GM18507 (cell line): ENCODE results near the gene C1orf210.

Source experiments
- DNase-seq: peaks from one replicate; pipeline ENCODE4 v3.0.0; 2011; ENCODE audit warnings: low read depth; ENCODE audit not compliant: insufficient read length; ENCODE audit errors: extremely low spot score
- FAIRE-seq: peaks from 2 replicates; lab custom pipeline; 2011; peaks lifted over from hg19 to GRCh38; lab: Jason Lieb, UNC

C1orf210 gene

DNA sequence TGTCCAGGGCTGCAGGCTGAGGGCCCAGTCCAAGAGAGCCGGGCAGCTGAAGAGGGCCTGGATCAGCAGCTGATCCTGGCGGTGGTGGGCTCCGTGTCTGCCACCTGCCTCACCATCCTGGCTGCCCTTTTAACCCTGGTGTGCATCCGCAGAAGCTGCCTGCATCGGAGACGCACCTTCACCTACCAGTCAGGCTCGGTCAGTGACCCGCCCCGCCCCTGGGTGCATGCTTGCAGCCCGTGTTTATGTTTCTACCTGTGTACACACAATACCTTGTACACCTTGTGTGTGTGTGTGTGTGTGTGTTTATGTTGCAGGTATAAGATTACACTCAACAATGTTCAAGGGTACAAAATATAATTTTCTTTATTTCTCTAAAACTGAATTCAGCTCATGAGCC lies 28.4 kb upstream of the C1orf210 start:
- FAIRE-seq (no peak), DNase-seq (no peak)

DNA sequence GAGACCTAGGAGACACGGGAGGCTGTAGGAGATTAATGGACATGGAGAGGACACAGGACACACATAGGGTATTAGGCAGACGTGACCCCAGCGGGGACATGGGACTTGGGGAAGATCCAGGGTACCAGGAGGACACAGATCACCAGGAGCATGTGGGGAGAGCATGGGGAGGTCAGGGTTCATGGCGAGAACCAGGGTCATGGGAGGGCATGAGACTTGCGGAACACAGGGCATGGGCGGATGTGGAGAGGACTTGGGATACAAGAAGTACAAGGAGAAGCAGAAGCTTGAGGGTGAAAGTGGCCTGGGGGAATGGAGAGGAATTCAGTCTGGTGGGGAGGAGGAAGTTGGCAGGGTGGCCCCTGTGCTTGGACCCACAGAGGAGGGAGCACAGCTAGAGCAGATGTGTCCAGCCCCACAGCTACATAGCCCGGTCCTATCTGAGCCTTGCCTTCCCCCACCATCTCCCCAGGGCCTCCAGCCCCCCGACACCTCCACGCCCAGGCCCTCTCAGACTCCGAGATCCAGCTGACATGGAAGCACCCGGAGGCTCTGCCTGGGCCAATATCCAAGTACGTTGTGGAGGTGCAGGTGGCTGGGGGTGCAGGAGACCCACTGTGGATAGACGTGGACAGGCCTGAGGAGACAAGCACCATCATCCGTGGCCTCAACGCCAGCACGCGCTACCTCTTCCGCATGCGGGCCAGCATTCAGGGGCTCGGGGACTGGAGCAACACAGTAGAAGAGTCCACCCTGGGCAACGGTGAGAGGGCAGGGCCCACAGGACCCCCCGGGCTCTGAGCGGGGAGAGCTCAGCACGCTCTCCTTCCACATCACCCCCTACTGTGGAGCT lies 27.5 kb upstream of the C1orf210 start:
- no peak for FAIRE-seq
- no peak for DNase-seq

DNA sequence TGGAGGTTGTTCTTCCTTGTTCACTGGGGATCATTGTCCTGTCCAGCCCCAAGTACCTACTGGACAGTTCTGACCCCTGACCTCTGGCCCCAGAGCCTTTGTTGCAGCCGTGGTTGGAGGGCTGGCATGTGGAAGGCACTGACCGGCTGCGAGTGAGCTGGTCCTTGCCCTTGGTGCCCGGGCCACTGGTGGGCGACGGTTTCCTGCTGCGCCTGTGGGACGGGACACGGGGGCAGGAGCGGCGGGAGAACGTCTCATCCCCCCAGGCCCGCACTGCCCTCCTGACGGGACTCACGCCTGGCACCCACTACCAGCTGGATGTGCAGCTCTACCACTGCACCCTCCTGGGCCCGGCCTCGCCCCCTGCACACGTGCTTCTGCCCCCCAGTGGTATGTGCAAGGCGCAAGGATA lies 26.8 kb upstream of the C1orf210 start:
- FAIRE-seq, result no peak

DNA sequence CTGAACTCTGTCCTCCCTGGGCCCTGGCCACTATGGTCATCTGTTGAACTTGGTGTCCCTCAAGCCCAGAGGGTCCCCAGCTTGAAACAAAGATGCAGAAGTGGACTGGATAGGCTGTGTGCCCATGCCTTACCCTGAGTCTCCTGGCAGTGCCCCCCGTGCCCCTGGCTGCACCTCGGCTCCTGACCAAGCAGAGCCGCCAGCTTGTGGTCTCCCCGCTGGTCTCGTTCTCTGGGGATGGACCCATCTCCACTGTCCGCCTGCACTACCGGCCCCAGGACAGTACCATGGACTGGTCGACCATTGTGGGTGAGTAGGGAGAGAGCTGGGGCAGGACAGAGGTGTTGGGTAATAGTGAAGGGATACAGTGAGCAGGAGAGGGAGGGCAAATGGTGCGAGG lies 26.1 kb upstream of the C1orf210 start:
- DNase-seq, result no peak
- FAIRE-seq, result no peak

More for the DNA sequence above, 26.8 kb upstream of the C1orf210 start:
- DNase-seq, result no peak

DNA sequence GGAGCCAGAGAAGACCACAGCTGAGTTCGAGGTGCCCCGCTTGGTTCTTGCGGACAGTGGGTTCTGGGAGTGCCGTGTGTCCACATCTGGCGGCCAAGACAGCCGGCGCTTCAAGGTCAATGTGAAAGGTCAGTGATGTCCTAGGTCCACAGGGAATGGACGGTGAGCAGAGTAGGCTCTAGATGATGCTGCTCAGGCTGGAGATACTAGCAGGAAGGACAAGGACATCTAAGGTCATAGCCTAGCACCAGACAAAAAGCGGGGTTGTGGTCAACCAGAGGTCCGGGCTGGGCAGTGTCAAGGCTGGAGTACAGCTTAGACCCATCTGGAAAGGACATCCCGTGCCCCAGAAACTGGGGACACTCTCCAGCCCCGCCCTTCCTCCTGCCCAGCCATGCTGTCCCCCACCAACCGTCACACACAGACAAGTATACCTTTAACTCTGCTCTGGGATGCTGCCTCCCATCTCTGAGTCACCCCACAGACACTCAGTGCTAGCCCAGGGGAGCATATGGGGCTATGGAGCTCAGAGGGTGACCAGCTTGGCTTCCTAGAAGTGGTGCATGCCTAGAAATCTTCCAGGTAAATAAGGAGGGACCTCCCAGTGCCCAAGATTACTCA lies 24.1 kb upstream of the C1orf210 start:
- DNase-seq (no peak), FAIRE-seq (no peak)

DNA sequence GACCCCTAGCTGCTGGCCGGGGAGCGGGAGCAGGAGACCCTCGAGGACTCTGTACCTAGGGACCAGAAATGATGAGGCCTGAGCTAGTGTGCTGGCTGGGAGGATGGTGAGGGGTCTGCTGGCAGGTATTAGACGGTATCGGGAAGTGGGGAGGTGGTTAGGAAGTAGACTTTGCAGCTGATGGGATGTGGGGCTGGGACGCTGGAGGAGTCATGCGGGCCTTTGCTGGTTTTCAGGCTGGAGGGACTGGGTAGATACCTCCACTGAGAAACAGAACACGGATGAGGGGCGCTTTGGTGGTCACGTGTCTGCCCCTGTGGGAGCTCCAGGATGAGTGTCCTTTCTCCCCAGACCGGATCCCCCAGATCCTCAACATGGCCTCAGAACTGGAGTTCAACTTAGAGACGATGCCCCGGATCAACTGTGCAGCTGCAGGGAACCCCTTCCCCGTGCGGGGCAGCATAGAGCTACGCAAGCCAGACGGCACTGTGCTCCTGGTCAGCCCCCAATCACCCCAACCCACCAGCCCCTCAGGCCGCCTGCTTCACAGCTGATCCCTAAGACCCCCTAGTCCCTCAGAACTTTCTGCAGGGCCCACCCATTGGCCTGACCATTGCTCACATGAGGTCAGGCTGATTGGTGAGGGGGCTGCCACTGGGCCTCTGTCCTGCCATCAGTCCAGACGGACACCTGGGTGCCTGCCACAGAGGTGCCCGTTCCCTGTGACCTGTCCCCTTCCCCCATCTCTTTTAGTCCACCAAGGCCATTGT lies 23.4 kb upstream of the C1orf210 start:
- FAIRE-seq (no peak), DNase-seq (no peak)

DNA sequence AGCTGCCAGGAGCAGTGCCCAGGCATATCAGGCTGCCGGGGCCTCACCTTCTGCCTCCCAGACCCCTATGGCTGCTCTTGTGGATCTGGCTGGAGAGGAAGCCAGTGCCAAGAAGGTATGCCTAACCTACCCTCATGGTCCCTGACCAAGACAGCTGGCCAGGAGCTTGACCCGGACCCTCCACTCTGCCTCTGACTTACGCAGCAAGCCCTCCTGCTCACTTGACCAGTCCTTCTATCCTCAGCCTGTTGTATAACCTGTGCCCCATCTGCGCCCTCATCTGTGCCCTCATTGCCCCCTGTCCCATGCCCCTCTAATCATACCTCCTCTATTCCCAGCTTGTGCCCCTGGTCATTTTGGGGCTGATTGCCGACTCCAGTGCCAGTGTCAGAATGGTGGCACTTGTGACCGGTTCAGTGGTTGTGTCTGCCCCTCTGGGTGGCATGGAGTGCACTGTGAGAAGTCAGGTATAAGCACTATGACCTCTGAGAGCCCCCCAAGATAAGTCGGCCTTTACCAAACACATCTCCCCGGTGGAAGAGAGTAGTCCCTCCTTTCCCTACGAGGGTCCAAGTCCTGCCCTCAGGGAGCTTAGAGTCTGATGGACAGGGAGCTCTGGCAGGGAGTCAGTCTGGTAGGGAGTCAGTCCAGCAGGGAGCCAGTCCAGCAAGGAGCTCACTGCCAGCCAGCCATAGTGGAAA lies 22.2 kb upstream of the C1orf210 start:
- FAIRE-seq (no peak), DNase-seq (no peak)

DNA sequence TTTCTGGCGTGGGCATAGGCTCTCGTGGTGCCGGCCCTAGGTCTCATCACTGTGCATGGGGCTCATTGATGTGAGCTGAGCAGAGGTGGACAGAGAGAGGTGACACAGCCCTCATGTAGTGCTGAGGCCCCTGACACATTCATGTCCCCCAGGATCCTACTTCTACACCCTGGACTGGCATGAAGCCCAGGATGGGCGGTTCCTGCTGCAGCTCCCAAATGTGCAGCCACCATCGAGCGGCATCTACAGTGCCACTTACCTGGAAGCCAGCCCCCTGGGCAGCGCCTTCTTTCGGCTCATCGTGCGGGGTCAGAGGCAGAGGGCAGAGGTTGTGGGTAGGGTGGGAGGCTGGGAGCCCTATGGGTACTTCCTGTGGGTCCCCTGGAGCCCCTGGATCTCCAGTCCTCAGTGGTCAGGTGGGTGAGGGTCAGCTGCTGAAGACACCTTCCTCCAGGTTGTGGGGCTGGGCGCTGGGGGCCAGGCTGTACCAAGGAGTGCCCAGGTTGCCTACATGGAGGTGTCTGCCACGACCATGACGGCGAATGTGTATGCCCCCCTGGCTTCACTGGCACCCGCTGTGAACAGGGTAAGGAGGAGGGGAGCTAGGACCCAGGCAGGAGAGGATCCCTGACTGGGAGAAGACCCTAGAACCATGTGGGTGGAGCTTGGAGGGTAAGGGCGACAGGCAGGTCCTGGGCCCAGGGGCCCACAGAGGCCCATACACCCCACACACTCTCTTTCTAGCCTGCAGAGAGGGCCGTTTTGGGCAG lies 21.5 kb upstream of the C1orf210 start:
- DNase-seq, result no peak
- no peak for FAIRE-seq

DNA sequence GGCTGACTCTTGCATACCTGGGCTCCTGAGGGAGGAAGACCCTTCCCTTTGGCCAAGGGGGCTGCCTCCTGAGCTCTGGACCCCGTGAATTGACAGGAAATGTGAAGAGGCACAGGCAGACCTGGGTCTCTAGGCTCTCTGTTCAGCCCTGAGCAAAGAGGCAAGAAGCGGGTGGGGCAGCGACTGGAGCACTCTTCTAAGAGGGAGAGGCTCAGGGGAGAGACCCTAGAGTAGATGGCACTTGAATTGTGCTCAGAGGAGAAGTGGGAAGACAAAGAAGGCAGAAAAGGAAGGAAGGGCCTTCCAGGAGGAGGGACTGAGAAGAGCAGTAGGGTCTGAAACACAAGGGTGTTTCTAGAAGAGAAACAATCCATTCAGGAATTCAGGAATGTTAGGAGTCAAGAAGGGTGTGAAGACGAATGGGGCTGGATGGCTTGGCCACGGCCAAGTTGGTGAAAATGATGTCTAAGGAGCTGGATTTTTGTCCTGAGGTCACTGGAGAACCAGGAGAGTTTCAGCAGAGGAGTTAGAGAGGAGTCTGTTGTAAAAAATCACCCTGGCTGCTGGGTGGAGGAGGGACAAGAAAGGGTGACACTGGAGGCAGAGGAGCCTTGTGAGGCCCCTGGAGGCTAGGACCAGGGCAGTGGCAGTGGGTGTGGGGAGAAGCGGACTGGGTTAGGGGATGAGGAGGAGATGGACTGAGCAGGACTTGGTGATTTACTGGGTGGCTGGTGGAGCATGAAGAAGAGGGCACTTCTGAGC lies 20.7 kb upstream of the C1orf210 start:
- FAIRE-seq, result no peak
- no peak for DNase-seq

DNA sequence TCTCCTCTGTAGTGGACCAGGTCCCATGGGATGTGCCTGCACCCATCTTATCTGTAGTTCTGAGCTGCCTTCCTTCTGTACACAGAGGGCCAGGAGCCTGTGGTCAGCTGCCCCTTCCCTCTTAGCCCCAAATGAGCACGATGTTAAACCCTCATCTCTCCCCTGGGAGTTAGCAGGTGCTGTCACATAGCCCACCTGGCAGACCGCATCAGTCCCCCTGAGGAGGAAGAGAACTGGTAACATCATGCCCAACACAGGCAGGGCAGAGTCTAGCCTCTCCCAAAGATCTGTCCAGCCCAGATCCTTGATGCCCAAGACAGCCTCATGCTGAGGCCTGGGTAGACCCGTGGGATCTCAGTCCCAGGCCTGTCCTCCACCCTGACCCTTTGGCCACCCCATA lies 20.1 kb upstream of the C1orf210 start:
- DNase-seq (no peak), FAIRE-seq (no peak)

DNA sequence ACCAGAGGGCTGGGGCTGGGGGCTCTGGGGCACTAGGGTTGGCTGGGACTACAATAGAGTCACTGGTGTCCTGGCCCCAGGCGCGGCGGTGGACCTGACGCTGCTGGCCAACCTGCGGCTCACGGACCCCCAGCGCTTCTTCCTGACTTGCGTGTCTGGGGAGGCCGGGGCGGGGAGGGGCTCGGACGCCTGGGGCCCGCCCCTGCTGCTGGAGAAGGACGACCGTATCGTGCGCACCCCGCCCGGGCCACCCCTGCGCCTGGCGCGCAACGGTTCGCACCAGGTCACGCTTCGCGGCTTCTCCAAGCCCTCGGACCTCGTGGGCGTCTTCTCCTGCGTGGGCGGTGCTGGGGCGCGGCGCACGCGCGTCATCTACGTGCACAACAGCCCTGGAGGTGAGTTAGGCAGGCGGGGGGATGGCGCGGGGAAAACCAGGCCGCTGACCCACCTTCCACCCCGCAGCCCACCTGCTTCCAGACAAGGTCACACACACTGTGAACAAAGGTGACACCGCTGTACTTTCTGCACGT lies 19.5 kb upstream of the C1orf210 start:
- DNase-seq, result no peak
- FAIRE-seq, result no peak

DNA sequence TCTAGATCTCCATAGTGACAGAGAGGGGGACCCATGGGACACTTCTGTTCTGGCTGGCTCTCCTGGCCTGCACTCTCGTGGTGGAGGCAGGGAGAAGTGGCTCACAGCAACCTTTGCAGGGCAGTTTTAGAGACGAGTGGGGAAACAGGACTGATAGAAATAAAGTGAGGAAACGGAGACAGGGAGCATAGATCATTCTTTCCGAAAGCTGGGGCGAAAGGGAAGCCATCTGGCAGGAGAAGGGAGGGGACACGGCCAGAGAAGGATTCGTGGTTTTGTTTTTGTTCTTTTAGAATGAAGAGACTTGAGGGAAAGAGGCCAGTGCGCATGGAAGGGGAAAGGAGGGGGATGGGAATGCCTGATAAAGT lies 18.9 kb upstream of the C1orf210 start:
- no peak for FAIRE-seq
- DNase-seq, result no peak

DNA sequence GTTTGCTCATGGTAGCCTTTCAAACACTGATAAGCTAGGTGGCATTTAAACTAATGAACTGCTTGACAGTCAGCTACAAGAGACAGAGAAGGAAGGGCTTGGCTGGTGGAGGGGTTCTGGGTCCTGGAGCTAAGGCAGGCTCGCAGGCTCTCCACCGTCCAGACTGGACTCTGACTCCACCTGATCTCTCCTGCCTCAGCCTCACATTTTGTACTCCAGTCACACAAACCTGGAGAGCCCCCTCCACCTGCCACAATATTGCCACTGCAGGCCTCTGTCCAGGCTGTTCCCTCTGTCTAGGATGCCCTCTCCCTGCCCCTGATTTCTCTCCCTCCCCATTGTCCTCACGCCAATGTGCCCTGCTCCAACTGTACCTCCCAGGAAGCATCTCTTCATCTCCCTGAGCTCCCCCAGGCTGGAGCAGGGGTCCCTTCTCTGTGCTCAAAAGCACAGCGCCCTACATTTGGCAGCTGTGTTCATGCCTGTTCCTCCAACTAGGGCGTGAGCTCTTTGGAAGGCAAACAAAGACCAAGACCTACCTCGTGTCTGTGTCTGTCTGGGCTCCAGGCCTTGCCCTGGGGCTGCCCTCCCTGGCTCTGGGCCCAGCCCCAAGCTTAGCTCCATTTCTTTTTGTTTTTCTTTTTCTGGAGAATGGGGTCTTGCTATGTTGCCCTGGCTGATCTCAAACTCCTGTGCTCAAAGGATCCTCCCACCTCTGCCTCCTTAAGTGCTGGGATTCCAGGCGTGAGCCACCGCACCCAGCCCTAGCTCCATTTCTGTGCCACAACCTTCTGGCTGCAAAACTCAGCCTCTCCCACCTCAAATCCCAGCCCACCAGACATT lies 18.3 kb upstream of the C1orf210 start:
- FAIRE-seq (no peak), DNase-seq (no peak)

DNA sequence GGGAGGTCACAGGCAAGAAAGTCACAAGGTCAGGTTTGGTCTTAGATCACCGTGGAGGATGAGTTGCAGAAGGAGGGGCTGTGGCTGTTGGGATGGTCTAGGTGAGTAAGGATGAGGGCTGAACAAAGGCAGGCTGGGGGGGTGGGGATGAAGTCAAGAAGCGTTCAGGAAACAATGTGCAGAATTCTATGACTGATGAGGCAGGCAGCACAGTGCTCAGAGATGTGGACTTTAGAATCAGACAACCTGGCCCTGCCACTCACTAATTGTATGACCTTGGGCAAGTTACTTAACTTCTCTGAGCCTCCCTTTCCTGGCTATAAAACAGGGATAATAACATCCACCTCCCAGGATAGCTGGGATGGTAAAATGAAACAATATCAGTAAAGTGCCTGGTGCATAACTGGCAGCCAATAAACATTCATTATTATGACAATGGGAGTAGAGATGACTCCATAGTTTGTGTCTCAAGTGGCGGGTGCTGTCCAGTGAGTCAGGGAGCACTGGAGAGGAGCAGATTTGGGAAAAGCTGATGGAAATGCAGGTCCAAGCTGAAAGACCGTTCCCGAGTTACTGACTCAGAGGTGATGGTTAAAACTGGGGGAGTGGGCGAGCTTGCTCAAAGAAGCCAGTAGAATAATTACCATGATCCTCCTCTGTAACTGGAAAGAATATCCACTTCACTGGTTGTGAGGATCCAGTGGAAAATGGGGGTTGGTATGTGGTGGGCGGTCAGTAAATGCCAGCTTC lies 17.5 kb upstream of the C1orf210 start:
- FAIRE-seq, result no peak

DNA sequence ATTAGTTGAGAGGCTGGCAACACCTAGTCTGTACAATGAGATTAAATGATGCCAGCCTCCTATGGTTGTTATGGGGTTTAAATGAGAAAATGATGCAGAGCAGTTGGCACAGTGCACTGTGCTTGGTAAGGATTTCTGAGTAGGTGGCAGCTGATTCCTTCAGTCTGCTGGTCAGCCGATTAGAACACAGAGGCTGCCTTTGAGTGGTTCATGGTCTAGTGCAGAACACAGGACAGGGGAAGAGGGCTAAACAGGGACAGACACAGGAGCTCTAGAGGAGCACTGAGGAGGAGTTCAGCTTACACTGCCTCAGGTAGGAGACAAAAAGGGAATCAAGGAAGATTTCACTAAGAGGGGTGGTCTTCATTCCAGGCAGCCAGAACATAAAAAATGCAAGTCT lies 16.8 kb upstream of the C1orf210 start:
- FAIRE-seq, result no peak
- DNase-seq, result no peak

More for the DNA sequence above, 17.5 kb upstream of the C1orf210 start:
- DNase-seq, result no peak

DNA sequence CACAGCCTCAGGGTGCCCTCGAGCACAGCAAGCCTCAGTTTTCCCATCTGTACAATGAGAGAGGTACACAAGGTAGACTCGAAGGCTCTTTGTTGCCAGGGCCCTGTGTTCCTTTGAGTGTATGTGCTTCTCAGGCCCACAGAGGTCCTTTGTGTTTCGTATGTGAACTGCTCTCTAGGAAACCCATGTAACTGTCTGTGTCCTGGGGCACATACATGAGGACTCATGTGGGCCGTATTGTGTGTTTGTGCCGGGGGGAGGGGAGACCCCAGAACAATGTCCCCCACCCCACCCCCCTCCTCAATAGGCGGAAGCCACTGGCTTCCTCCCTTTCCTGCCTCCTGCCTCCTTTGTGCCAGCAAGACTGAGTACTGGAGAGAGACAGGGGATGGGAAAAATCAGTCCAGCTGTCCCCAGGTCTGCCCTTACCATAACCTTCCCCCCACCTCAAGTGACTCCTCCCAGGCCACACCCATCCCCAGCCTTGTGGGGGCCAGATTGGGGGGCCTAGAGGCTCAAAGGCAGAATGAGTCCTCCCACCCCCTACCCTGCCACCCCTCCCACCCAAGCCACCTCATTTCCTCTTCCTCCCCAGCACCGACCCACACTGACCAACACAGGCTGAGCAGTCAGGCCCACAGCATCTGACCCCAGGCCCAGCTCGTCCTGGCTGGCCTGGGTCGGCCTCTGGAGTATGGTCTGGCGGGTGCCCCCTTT lies 15.2 kb upstream of the C1orf210 start, which contains the start of gene TIE1:
TIE1 (plus strand) TSS at position 605 of the 717 bp plus-strand sequence; CDS start at position 695, 90 bp downstream.
- FAIRE-seq (no peak), DNase-seq (no peak)
